ENCODE data around the gene DCANP1.

DCANP1 gene

DNA sequence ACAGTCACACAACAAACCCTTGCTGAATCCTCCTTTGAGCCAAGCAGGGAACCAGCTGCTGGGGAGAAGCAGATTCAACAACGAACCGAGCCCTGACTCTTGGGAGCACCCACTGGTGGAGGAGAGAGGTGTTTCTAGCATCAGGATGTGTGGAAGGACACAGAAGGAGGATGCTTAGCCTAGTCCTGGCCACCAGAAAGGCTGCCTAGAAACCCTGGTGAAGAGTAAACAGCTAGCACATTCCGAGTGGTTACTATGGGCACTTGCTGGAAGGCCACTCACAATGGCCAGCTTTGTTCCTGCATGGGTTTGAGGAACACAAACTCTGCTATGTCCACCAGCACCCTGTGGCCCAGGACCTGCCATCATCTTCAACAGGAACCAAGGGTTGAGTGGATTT is 3.2 kb upstream of the DCANP1 start:
- no peak overlapping the region for H3K4me3 ChIP-seq (ENCODE audit: low read depth, low read length)
- DNase-seq (ENCODE audit: low read depth), result no peak
- TF ChIP-seq, protein P1, sequence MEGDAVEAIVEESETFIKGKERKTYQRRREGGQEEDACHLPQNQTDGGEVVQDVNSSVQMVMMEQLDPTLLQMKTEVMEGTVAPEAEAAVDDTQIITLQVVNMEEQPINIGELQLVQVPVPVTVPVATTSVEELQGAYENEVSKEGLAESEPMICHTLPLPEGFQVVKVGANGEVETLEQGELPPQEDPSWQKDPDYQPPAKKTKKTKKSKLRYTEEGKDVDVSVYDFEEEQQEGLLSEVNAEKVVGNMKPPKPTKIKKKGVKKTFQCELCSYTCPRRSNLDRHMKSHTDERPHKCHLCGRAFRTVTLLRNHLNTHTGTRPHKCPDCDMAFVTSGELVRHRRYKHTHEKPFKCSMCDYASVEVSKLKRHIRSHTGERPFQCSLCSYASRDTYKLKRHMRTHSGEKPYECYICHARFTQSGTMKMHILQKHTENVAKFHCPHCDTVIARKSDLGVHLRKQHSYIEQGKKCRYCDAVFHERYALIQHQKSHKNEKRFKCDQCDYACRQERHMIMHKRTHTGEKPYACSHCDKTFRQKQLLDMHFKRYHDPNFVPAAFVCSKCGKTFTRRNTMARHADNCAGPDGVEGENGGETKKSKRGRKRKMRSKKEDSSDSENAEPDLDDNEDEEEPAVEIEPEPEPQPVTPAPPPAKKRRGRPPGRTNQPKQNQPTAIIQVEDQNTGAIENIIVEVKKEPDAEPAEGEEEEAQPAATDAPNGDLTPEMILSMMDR (conservative IDR thresholded peaks at IDR 0.05; ENCODE audit: low read depth, low read length), result no peak

DNA sequence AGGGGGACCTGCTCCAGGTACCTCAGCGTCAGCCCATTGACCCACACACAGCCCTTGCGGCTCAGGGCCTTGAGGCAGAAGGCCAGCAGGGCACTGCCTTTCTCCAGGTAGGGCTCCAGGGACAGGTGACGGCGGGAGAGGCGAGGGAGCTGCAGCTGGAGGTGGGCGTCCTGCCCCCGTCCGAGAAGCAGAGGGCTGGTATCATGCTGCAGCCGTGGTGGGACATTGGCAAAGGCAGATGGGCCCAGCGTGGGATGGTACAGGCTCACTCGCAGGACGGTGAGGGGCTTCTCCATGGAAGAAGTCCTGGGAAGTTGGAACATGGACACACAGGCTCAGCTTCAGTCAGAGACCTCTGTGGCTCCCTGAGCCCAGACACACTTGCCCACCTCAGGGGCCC is 2.5 kb upstream of the DCANP1 start:
- TF ChIP-seq, protein P1 (conservative IDR thresholded peaks at IDR 0.05; ENCODE audit: low read depth, low read length), result no peak
- DNase-seq (ENCODE audit: low read depth), result no peak
- no peak overlapping the region for H3K4me3 ChIP-seq (ENCODE audit: low read depth, low read length)

DNA sequence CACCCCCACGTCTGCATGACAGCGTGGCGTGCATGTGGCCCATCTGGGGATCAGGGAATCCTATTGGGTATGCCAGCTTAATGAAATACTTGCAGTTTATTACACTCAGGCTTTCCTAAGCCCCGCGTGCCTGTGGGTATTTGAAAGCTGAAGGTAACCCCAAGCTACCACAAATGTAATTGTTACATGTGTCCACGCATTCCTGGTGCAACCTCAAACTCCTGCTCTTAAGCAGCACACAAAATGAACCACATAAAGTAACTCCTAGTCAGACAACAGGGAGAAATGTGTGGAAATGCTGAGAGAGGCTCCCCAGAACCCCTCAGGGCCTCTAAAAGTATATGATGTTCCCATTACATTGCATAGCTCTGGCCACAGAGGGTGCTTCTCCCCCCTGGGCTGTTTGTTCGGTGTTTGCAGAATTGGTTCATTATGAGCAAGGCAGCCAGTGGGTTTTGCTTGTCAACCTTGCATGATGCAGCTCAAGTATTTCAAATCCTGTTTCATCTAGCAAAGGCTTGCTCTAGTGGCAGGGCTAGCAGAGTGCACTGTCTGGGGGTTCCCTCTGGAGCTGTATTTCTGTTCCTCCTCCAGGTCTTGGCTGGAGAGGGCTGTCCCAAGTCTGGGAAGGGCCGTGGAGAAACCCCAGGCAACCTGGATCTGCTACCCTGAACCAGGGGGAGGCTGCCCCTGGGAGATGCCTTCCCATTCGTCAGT is 1.8 kb upstream of the DCANP1 start:
- TF ChIP-seq, protein P1 (conservative IDR thresholded peaks at IDR 0.05; ENCODE audit: low read depth, low read length), result no peak
- H3K4me3 ChIP-seq (ENCODE audit: low read depth, low read length), result no peak overlapping the region
- no peak for DNase-seq (ENCODE audit: low read depth)

DNA sequence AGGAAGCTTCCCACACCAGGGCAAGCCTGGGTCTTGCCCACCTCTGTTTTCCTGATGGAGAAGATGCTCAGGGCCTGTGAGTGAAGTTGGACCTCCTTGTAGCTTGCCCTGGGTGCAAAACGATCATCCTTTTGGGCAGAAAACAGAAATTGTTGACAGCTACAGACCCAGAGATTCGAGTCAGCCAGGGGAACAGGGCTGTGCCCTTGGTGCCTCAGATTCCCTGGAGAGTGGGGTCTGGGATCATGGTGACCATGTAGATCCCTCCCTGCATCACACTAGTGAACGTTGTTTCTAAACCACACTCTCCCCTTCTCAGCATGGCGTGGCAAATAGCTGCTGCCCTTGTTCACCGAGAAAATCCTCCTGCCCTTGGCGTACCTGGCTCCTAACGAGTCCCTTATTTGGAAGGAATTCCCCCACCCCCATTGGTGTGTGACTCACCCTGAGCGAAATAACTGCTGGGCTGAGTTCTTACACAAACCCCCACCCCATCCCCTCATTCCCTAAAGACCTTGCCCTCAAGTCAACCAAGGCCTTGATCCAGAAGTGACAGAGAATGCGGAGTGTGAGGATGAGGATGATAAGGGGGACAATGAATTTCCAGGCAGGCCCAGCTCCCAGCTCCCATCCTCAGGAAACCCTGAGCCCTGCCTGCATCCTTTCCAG is 1.1 kb upstream of the DCANP1 start:
- TF ChIP-seq, protein P1 (conservative IDR thresholded peaks at IDR 0.05; ENCODE audit: low read depth, low read length), result no peak
- H3K4me3 ChIP-seq (ENCODE audit: low read depth, low read length), result no peak overlapping the region
- no peak for DNase-seq (ENCODE audit: low read depth)

DNA sequence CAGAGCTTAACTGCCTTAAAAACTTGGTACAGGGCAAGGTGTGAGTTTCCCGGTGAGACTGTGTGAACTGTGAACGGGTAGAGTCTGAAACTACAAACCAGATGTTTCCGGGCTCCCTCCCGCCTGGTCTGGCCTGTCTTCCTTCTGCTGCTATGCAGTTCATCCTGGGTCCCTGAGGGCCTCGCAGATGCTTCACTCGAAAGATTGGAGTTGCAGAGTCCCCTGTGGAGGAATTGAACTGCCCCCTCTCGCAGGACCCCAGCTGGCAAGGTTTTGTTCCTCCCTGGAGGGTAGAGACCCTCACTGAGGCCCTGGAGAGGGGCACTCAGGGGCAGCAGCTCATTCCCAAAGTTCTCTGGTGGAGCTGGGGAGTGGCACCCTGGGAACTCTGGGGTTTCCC is 533 bp downstream of the DCANP1 start:
- TF ChIP-seq, protein P1 (conservative IDR thresholded peaks at IDR 0.05; ENCODE audit: low read depth, low read length), result no peak

DNA sequence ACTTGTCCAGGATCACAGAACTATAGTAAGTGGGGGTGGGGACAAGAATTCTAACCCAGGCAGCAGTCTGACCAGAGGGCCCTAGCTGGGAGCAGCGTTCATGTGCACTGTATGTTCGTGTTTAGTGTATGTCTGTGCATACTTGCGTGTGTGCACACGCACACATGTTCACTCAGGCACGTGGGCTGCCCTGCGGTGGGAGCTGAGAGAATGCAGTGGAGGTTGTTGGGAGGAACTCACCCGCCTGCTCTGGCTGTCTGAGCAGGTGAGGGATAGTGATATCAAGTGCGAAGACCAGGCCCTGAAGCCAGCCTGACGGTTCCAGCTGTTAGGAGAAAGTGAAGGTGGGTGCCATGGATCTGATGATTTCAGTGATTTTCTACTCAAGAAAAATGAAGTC is 942 bp downstream of the DCANP1 start:
- H3K4me3 ChIP-seq (ENCODE audit: low read depth, low read length), result no peak overlapping the region
- no peak for DNase-seq (ENCODE audit: low read depth)
- TF ChIP-seq, protein P1 (conservative IDR thresholded peaks at IDR 0.05; ENCODE audit: low read depth, low read length), result no peak

More for the DNA sequence above, 533 bp downstream of the DCANP1 start:
- H3K4me3 ChIP-seq (ENCODE audit: low read depth, low read length), result no peak overlapping the region
- no peak for DNase-seq (ENCODE audit: low read depth)

All from choroid plexus epithelial cell (primary cell).